CD4-positive, alpha-beta T cell treated with Interleukin-15 for 1 hour (primary cell): ENCODE measurements around the gene MPHOSPH8.
"Not testable (repeated sequence)": the region's sequence is repeated elsewhere in the genome, so short reads cannot be mapped to it uniquely, and the experiment has no call there.

ENCODE experiments used
- DNase-seq: peaks from one replicate; pipeline ENCODE4 v3.0.0-alpha.2; 2020

Gene MPHOSPH8

DNA sequence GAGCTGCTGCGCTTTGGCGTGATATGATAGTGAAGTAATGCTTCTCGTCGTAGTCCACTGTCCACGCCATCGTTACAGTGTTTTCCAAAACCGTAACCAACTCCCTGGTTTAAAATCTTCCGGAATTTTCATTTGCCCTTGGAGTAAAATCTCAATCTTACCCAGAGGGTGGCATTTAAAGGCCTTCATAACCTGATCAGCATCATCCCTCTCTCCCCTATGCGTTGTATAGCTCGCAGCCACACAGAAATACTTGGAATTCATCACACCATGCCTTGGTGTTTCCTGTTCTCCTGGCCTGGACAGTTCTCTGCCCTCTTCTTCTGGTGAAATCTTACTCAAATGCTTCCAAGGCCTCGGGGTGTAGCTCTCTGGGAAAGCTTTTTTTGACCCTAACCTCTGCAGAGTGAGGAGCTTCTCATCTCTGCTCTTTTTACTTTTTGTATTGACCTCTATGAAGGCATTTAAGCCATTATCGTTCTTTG is 839 bp downstream of the MPHOSPH8 start:
- no peak for DNase-seq

DNA sequence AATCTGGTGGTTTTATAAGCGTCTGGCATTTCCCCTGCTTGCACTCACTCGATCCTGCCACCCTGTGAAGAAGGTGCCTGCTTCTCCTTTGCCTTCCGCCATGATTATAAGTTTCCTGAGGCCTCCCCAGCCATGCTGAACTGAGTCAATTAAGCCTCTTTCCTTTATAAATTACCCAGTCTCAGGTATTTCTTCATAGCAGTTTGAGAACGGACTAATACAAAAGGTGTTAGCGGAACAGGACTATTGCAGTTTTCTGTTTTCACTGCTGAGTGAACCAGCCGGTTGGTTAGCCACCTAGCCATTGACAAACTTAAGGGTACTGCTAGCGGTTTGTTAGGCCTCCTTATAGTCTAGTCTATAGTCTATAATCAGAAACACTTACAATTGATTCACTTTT is 2.5 kb downstream of the MPHOSPH8 start:
- DNase-seq: not testable (repeated sequence)

DNA sequence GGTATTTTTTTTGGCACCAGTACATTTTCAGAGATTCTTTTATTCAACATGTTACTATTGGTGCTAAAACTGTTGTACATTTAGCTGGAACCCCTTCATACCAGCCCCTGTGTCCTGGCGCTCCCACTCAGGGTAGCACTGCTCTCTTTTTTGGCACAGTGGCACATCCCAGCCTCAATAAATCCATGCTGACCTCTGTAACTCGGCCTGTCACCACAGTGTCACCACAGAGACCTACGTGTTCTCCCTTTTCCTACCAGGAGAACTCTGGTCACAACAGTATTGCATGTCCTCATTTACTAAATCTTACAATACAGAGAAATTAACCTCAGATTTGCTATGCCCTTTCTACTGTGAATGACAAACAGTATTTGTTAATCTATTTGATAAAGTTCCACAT is 10.2 kb downstream of the MPHOSPH8 start:
- no peak for DNase-seq

DNA sequence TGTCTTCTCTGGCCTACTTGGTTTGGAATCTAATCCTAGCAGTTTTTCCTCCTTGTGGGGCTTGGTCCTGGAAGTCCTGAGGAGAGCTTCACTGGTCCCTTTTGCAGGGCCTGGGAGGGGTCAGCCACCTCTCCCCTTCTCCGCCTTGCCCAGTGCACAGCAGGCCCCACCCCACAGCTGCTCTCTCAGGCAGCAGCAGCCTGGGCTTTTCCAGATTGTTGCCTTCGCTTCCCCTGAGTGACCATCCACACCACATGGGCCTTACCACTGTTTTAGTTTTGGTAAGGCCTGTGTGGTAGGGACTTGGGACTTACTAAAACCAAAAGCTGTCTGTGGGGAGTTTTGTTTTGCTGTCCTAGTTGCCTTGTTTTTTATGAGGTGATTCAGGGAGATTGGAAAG is 11.5 kb downstream of the MPHOSPH8 start:
- DNase-seq: no peak

DNA sequence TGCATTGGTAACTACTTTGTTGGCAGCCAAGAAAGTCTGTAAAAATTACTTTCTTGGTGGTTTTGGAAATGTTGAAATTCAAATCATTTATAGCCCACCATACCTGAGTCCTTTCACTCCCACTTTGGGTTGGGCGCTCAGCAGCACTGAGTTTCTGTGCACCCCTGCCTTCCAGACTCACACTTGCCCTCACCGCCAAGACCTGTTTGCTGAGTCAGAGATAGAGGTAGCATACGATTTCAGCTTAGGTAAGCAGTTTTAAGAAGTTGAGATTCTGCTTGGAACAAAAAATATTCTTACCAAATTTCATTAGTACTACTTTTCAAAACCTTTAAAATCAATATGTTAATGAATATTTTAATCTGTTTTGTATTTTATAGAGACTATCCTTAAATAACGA is 12.6 kb downstream of the MPHOSPH8 start:
- DNase-seq: no peak

GRCh38 chr13:19650742-19651141 is 17.3 kb downstream of the MPHOSPH8 start:
- DNase-seq: no peak

DNA sequence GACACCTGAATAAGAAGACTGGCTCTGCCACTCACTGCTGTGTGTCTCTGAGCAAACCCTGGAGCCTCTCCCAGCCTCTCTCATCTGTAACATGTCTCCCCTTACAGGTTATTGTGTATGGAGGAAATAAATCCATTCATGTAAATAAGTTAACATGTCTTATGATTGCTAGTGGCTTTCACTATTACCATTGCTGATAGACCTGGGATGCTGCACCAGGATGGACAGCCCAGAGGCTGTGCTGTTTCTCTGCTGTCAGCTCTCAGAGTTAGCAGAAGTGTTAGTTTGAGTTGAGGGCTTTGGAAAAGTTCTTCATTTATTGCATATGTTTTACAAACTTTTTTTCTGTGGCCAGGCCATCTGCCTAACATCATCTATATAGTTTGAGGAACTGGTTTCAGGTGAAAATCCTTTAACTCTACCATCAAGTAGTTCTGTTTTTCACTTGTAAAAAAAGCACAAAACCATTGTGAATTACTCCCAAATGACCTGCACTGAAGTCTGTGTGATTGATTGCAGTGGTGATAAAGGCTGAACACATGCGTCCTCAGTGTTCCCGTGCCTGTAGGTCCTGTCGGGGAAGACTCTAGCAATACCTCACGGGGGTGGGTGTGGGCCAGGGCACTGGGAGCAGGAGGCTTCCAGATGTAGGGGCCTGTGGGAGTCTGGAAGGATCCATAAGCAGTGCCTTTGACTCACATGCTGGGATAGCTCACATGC is 24.6 kb downstream of the MPHOSPH8 start:
- DNase-seq: no peak

DNA sequence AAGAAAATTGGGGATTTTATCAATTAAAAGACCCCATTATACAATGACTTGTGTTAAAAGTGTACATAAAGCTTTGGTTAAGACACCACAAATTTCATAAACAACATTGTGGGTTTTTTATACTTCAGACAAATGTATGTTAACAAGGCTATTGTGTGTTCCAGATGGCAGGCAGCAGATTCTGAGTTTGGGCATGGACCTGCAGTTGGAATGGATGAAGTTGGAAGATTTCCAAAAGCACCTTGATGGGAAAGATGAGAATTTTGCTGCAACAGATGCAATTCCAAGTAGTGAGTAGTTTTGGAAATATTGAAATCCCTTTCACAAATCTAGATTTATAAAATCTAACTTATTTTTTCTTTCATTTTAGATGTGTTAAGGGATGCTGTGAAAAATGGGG is 25.4 kb downstream of the MPHOSPH8 start:
- DNase-seq: no peak

- no peak for DNase-seq
Measured at GRCh38 chr13:19661126-19661525, 27.7 kb downstream of the MPHOSPH8 start.

- no peak for DNase-seq
Measured at GRCh38 chr13:19661561-19661960, 28.1 kb downstream of the MPHOSPH8 start.

DNA sequence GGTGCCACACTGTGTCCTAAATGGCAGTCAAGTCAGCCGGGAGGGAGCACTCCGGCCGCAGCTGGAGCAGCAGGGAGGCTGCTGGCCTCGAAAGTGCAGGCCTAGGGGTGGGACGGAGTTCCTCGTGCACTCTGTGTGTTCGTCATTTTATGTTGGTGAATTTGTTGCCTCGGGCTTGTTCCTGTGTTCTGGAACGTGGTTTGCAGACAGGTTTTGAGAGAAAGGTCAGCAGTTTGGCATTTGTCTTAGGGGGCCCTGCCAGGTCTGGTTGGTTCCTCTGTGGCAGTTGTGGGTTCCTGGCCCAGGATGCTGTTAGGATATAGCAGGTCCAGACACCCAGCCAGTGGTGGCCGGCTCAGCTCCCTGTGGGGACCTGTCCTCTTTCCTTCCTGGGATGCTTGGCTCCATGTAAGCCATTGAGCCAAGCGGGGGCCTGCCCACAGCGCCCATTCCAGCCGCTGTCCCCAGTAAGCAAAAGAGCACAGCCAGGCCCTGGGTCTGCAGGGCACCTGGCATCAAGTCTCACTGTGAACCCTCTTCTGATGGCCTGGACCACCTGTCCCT is 30.0 kb downstream of the MPHOSPH8 start:
- no peak for DNase-seq

GRCh38 chr13:19664481-19665230 is 31.2 kb downstream of the MPHOSPH8 start:
- no peak for DNase-seq

DNA sequence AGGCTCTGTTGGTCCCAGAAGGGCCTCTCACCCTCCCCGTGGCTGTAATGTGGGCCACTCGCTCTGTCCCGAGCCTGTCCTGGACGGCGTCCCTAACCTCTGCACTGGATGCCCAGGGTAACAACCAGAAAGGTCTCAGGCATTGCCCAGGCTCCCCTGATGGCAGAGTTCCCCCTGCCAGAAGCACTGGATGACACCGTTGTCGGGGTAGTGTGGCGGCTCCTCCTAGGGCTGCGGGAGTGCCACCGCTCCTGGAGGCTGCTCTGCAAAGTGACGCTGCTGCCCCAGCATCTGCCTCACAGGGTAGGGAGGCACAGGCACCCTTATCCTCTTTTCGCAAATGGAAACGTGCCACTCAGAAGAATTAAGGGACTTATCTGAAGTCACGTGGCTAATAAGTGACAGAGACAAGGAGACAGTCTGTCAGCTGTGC is 32.0 kb downstream of the MPHOSPH8 start:
- no peak for DNase-seq

GRCh38 chr13:19668778-19669177 is 35.3 kb downstream of the MPHOSPH8 start:
- no peak for DNase-seq

GRCh38 chr13:19670147-19670546 is 36.7 kb downstream of the MPHOSPH8 start:
- no peak for DNase-seq

DNA sequence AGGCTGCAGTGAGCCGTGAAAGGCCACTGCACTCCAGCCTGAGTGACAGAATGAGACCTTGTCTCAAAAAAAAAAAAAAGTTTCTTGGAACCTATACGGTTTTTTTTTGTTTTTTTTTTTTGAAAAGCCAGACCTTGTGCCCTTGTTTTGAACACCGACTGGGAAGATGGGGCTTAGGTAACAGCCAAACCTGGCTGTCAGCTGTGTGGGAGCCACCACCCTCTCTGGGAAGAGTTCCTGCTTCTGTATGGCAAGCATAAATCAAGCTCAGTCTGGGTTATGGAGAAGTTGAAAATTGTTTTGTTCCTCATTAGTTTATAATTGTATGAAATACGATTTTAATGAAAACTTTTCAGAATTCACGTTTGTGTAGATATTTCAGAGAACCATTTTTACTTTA is 39.5 kb downstream of the MPHOSPH8 start:
- DNase-seq: no peak

DNA sequence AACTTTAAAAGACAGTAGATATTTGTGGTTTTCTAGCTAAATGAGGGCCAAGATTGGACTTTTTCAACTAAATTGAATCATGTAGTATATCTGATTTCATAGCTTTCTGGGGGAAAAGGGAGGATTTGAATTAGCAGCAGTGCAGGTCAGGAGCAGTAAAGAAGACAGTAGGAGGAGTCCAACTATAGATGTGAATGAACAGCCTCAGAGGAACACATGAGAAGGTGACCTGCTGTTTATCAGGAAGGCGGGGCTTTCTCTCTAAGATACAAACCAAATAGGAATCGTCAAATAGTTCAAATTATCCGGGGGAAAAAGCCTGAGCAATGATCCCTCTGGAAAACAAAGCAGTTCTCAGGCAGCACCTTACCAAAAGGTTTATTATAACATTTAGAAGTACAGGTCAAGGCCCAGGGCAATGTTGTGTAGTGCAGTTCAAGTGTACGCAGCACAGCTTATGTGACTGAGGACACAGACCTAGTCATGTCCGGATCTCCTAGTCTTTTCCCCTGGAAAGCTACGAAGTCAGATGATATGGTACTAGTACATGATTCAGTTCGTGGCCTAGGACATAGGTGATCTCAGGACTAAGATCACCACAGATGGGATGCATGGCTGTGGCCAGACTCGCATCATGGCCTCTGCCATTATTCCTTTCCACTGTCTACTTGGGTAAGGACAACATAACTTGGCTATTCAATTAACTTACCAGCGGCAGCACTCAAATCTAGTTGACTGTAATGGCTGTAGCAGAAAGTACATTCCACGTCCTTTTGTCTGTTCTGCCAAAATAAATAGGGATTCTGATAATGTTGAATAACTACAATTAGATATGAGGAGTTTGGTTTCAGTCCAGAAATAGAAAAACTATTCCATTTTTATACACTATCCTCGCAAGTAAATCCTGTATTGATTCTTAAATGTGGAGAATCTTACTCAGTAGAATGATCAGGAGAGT is 40.3 kb downstream of the MPHOSPH8 start:
- no peak for DNase-seq

- DNase-seq: no peak
Measured at GRCh38 chr13:19674898-19675297, 41.4 kb downstream of the MPHOSPH8 start.

- DNase-seq: no peak
Measured at GRCh38 chr13:19676168-19676567, 42.7 kb downstream of the MPHOSPH8 start.

DNA sequence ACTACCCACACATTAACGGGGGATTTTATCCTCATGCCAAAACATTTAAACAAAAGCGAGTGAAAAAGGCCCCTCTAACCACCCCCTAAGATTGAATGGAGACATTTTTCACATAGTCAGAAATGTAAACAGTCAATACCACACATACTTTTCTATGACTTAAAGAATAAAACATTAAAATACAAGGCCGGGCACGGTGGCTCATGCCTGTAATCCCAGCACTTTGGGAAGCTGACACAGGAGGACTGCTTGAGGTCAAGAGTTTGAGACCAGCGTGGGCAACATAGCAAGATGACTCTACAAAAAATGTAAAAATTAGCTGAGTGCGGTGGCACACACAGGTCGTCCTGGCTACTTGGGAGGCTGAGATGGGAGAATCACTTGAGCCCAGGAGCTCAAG is 47.3 kb downstream of the MPHOSPH8 start:
- DNase-seq: no peak

- no peak for DNase-seq
Measured at GRCh38 chr13:19681517-19681916, 48.1 kb downstream of the MPHOSPH8 start.

- DNase-seq: no peak
Measured at GRCh38 chr13:19685034-19685433, 51.6 kb downstream of the MPHOSPH8 start.

DNA sequence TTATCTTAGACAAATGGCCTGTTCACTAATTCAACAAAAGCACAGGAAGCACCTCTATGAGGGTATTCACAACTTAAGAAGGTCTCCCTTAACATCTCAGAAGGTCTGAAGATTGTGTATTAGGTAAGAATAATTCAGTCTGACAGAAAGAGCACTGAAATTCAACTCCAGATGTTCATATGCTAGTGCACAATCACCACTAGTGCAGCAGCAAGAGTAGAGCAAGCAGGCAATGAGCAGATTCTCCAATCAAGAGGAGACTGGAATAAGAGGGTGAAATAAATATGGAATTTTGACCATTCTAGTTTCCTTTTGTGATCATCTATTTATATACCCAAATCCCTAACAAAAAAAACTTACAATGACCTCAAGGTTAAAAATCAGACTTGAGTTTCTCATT is 52.0 kb downstream of the MPHOSPH8 start:
- DNase-seq: no peak
